ENCODE results near the gene DHH. TPM values are rescaled to one million over a fixed set of nuclear protein-coding genes. Genes with fewer than 3 reads are reported as not detected.
A peak's percentile ranks its signal among the peaks of the same experiment; 100 is the strongest.

DHH gene
- total RNA-seq, 2 experiments from 2014 or later, result 0.06 to 0.17 TPM

- Histone ChIP-seq H3K9me2 (ENCODE audit: insufficient read depth, low read length) (no peaks in the 10 kb centered on the region), H3K4me2 (ENCODE audit: low read length) (peak overlapping the region; percentile 76), H3K9me3 (ENCODE audit: low read length) (no peaks in the 10 kb centered on the region), H3K36me3 (ENCODE audit: insufficient read depth, low read length) (no peaks in the 10 kb centered on the region), H3K4me1 (ENCODE audit: insufficient read depth, low read length, poor library complexity, severe bottlenecking) (peaks cover 36% of the 10 kb centered on the region), H2AFZ (ENCODE audit: low read length) (peak overlapping the region; percentile 99), H3K79me2 (ENCODE audit: insufficient read depth, low read depth, low read length) (no peaks in the 10 kb centered on the region), H3K27ac (ENCODE audit: low read depth, low read length, poor library complexity, severe bottlenecking) (peak overlapping the region; percentile 51), H4K20me1 (ENCODE audit: insufficient read depth, low read length) (no peaks in the 10 kb centered on the region), H3K4me3 (ENCODE audit: low read depth, low read length, poor library complexity, severe bottlenecking) (peak overlapping the region; percentile 81)
- TF ChIP-seq EZH2phosphoT487 (IDR thresholded peaks at IDR 0.05; ENCODE audit: borderline replicate concordance, low read depth, low read length), result no peak
- TF ChIP-seq CTCF (conservative IDR thresholded peaks at IDR 0.05; ENCODE audit: low read length), result no peak
- DNase-seq (ENCODE audit: low spot score), result peak; percentile 51
- intact Hi-C loops (cut with micrococcal nuclease; ENCODE audit: unreplicated experiment), result loop anchor here (1.0 kb wide), 2 partner anchors 20 to 79 kb away; partner anchors contain the start of gene TUBA1A
- no TSS peak for BruUV-seq (replicated peaks)
- POLR2A ChIA-PET, result interaction anchor here (0.6 to 1.9 kb wide), 7 partner anchors 9 to 1117 kb away, joined by 3 to 7 read pairs (median 4); partner anchors contain the start of genes TUBA1A and TUBA1B
- CTCF ChIA-PET (ENCODE audit: unreplicated experiment), result no interaction called here
Observed at GRCh38 chr12:49109641-49110463, 15.3 kb upstream of the DHH start.

GRCh38 chr12:49108958-49109404 lies 14.4 kb upstream of the DHH start:
- Histone ChIP-seq H3K79me2 (ENCODE audit: insufficient read depth, low read depth, low read length) (no peaks in the 10 kb centered on the region), H3K27ac (ENCODE audit: low read depth, low read length, poor library complexity, severe bottlenecking) (no peak overlapping the region), H3K36me3 (ENCODE audit: insufficient read depth, low read length) (peaks cover 3% of the 10 kb centered on the region; the same call in 1 of the 2 replicates), H4K20me1 (ENCODE audit: insufficient read depth, low read length) (no peaks in the 10 kb centered on the region), H3K9me2 (ENCODE audit: insufficient read depth, low read length) (no peaks in the 10 kb centered on the region), H3K4me1 (ENCODE audit: insufficient read depth, low read length, poor library complexity, severe bottlenecking) (peaks cover 44% of the 10 kb centered on the region), H3K4me3 (ENCODE audit: low read depth, low read length, poor library complexity, severe bottlenecking) (peak overlapping the region; percentile 81), H2AFZ (ENCODE audit: low read length) (no peak overlapping the region), H3K9me3 (ENCODE audit: low read length) (no peaks in the 10 kb centered on the region), H3K4me2 (ENCODE audit: low read length) (peak overlapping the region; percentile 76)
- TF ChIP-seq EZH2phosphoT487 (IDR thresholded peaks at IDR 0.05; ENCODE audit: borderline replicate concordance, low read depth, low read length) (no peak), CTCF (conservative IDR thresholded peaks at IDR 0.05; ENCODE audit: low read length) (no peak)
- BruUV-seq (replicated peaks), result TSS peak; percentile 53
- DNase-seq (ENCODE audit: low spot score), result no peak
- CTCF ChIA-PET (ENCODE audit: unreplicated experiment), result no interaction called here
- POLR2A ChIA-PET, result interaction anchor here (0.7 to 1.1 kb wide), 2 partner anchors 21 to 22 kb away, joined by 3 read pairs; partner anchors contain the start of gene TUBA1B
- intact Hi-C loops (cut with micrococcal nuclease; ENCODE audit: unreplicated experiment), result no loop called here
